Body of pancreas (tissue), 4 donors: Measurements from ENCODE around the gene GARIN6. TPM values are rescaled to one million over a fixed set of nuclear protein-coding genes. Genes with fewer than 3 reads are reported as not detected.

ENCODE experiments used
- ATAC-seq: fragments of 150-250 bp; one replicate; pipeline ENCODE4 v1.9.1; 2016
- DNase-seq, 4 donors: peaks; one replicate each; pipeline ENCODE4 v3.0.0-alpha.2; 2019
- H3K27ac ChIP-seq, 4 donors: fragments of 200-600 bp; sonication (generic); 1 replicate in 3 of 4; 2 replicates in 1 of 4; pipeline versions ENCODE4 v1.5.1 to v1.6.1; 2016 to 2019; ENCODE audit warnings: mild to moderate bottlenecking in 1 of 4, mixed read lengths in 1 of 4, moderate library complexity in 1 of 4
- H3K27me3 ChIP-seq, 2 donors: fragments of 200-600 bp; sonication (generic); one replicate each; pipeline ENCODE4 v1.6.0; 2016; ENCODE audit warnings: mild to moderate bottlenecking in 1 of 2
- H3K36me3 ChIP-seq, 2 donors: fragments of 200-600 bp; sonication (generic); replicated peaks in 1 of 2; 2 replicates each; pipeline ENCODE4 v1.5.1; 2016; ENCODE audit warnings: low read depth in 2 of 2; ENCODE audit not compliant: insufficient read depth in 1 of 2
- H3K4me1 ChIP-seq: fragments of 200-600 bp; sonication (generic); one replicate; pipeline ENCODE4 v1.6.0; 2016
- H3K4me3 ChIP-seq, 2 donors: fragments of 200-600 bp; sonication (generic); 1 replicate in 1 of 2; 2 replicates in 1 of 2; pipeline ENCODE4 v1.5.1; 2016 to 2019
- H3K9me3 ChIP-seq, 3 donors: fragments of 200-600 bp; sonication (generic); 1 replicate in 2 of 3; 2 replicates in 1 of 3; pipeline ENCODE4 v1.5.1; 2016
- POLR2A ChIP-seq, 3 donors: fragments of 450-650 bp; IDR thresholded peaks; one replicate each; pipeline ENCODE4 v1.6.1; 2016; ENCODE audit warnings: antibody characterized with exemption in 3 of 3, mild to moderate bottlenecking in 2 of 3
- WGBS, 2 donors: methylation state at CpG; one replicate each; pipeline ENCODE4 v1.1.5; 2017; 5-methylcytosine and 5-hydroxymethylcytosine counted together
- intact Hi-C: fragments of 100-400 bp; cut with DNase I; formaldehyde crosslinking; loops from one replicate; pipeline ENCODE4 v1.15.1; 2023
- total RNA-seq, 2 donors: library from RNA; depleted of rRNA; stranded (reverse); fragments of >200 nt; gene quantifications; one replicate each; pipeline ENCODE4 v1.1.0, GENCODE V29; 2016
- TF ChIP-seq, protein P1 (sequence below), 7 experiments: fragments of 450-650 bp in 4 of 7; fragments of 200-600 bp in 3 of 7; sonication (generic) in 3 of 7; IDR thresholded peaks; one replicate each; pipeline ENCODE4 v1.5.1; 2016 to 2019; ENCODE audit warnings: antibody characterized with exemption in 7 of 7

Gene GARIN6
- total RNA-seq, 2 donors from 2014 or later: not detected

DNA sequence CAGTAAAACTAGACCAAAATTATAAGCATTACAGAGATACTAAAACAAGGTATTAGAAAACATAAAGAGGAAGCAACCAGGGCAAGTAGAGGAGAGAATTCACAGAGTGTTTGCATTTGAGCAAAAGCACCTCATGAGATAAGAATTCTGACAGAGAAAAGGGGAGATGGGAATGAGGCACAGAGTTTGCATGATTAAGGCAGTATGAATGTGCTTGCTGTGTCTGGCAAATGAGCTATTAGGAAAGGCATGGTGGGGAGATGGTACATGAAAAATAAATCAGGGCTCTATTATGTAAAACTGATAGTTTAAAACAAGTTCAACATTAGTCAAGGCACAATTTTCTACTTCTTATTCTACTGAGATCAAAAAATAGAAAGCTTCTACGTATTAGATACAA, 23.1 kb downstream of the GARIN6 start:
- DNase-seq (no peak), ATAC-seq (no peak)
- no peak overlapping the region for H3K27ac ChIP-seq
- no peak overlapping the region for H3K4me3 ChIP-seq
- no peaks in the 10 kb centered on the region for H3K4me1 ChIP-seq
- no peaks in the 10 kb centered on the region for H3K27me3 ChIP-seq
- 50 to 64% methylated on average over 1 of the region's 1 CpG for WGBS, 2 donors
- TF ChIP-seq, protein P1, sequence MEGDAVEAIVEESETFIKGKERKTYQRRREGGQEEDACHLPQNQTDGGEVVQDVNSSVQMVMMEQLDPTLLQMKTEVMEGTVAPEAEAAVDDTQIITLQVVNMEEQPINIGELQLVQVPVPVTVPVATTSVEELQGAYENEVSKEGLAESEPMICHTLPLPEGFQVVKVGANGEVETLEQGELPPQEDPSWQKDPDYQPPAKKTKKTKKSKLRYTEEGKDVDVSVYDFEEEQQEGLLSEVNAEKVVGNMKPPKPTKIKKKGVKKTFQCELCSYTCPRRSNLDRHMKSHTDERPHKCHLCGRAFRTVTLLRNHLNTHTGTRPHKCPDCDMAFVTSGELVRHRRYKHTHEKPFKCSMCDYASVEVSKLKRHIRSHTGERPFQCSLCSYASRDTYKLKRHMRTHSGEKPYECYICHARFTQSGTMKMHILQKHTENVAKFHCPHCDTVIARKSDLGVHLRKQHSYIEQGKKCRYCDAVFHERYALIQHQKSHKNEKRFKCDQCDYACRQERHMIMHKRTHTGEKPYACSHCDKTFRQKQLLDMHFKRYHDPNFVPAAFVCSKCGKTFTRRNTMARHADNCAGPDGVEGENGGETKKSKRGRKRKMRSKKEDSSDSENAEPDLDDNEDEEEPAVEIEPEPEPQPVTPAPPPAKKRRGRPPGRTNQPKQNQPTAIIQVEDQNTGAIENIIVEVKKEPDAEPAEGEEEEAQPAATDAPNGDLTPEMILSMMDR (IDR thresholded peaks at IDR 0.05): no peak
- TF ChIP-seq POLR2A (IDR thresholded peaks at IDR 0.05): no peak
- no peaks in the 10 kb centered on the region for H3K9me3 ChIP-seq
- intact Hi-C loops: no loop called here
- no peaks in the 10 kb centered on the region for H3K36me3 ChIP-seq

DNA sequence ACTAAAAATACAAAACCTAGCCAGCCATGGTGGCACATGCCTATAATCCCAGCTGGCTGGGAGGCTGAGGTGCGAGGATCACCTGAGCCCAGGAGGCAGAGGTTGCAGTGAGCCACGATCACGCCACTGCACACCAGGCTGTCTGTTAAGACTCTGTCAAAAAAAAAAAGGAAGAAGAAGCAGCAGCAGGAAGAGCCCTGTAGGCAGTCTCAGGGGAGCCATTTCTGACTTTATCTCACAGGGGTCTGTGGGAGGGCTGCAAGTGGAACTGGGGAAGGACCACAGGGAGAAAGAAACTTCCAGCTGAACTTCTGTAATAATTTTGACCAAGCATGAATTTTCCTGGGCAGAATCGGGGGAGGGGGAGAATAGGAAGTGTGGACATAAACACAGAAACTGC, 32.7 kb downstream of the GARIN6 start:
- ATAC-seq (no peak), DNase-seq (no peak)
- Histone ChIP-seq H3K4me1 (no peaks in the 10 kb centered on the region), H3K9me3 (no peaks in the 10 kb centered on the region), H3K27me3 (no peaks in the 10 kb centered on the region), H3K36me3 (no peaks in the 10 kb centered on the region), H3K27ac (no peak overlapping the region), H3K4me3 (no peak overlapping the region)
- intact Hi-C loops: no loop called here
- 66 to 70% methylated on average over 4 of the region's 4 CpGs for WGBS, 2 donors
- TF ChIP-seq POLR2A (IDR thresholded peaks at IDR 0.05): no peak
- TF ChIP-seq, protein P1 (IDR thresholded peaks at IDR 0.05): no peak

DNA sequence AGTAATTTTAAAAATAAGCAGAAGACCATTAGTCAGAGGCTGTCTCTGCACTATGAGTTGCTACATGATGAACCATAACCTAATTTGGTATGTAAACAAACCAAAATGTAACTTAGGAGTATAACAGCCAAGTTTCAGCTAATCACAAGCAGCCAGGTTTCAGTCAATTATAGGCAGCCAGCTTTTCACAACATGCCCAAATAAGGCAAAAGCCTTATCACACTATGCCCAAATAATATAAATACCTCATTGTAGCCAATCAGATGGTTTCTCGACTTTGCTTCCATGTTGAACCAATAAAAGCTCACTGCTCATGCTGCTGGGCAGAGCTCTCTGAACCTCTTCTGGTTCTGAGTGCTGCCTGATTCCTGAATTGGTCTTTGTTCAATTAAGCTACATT, 38.6 kb downstream of the GARIN6 start:
- Histone ChIP-seq H3K36me3 (no peaks in the 10 kb centered on the region), H3K4me3 (no peak overlapping the region), H3K27ac (no peak overlapping the region), H3K4me1 (no peaks in the 10 kb centered on the region), H3K9me3 (no peaks in the 10 kb centered on the region), H3K27me3 (no peaks in the 10 kb centered on the region)
- intact Hi-C loops: no loop called here
- ATAC-seq (no peak), DNase-seq (no peak)
- TF ChIP-seq, protein P1 (IDR thresholded peaks at IDR 0.05): no peak
- no peak for TF ChIP-seq POLR2A (IDR thresholded peaks at IDR 0.05)
- 63 to 64% methylated on average over 1 of the region's 1 CpG for WGBS, 2 donors

DNA sequence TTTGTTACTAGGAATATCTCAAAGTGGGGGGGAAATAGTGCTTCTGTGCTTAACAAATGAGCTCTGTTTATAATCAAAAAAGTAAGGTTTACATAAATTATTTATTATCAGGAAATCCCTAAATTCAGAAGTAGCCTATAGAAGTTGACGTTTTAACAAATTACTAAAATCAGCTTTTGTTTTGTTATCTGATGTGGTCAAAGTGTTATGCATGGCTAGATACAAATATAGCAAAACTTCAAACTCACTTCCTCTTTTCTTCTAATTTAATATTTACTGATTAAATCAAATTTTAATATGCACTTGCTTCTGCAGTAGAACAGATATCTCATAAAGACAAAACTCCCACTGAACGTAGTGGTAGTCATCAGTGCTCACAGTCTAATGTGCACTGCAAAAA, 47.5 kb downstream of the GARIN6 start:
- H3K4me1 ChIP-seq: no peaks in the 10 kb centered on the region
- 14 to 22% methylated on average over 2 of the region's 2 CpGs for WGBS, 2 donors
- TF ChIP-seq, protein P1 (IDR thresholded peaks at IDR 0.05): no peak
- H3K27ac ChIP-seq: no peak overlapping the region
- H3K9me3 ChIP-seq: no peaks in the 10 kb centered on the region
- no peaks in the 10 kb centered on the region for H3K27me3 ChIP-seq
- no peak for DNase-seq
- no peak for ATAC-seq
- intact Hi-C loops: no loop called here
- no peak overlapping the region for H3K4me3 ChIP-seq
- H3K36me3 ChIP-seq: no peaks in the 10 kb centered on the region
